Measurements from ENCODE around the gene GNG3.

- TF ChIP-seq CTCF (IDR thresholded peaks at IDR 0.05) (no peak), POLR2A (IDR thresholded peaks at IDR 0.05) (no peak)
These were observed 12.0 kb downstream of the GNG3 start for GRCh38 chr11:62719302-62719978.
